Loucy (cell line): ENCODE results near the gene COMMD1.

Source experiments
- CTCF ChIP-seq: fragments of 200-600 bp; sonication (generic); conservative IDR thresholded peaks from 2 replicates; pipeline ENCODE4 v1.5.1; 2014; ENCODE audit warnings: mild to moderate bottlenecking, antibody characterized with exemption, low read length
- EZH2phosphoT487 ChIP-seq: fragments of 200-600 bp; IDR thresholded peaks from 2 replicates; pipeline ENCODE4 v1.6.1; 2018; ENCODE audit warnings: antibody characterized with exemption, mild to moderate bottlenecking, moderate library complexity, borderline replicate concordance

GRCh38 chr2:62046141-62046540 lies 140.7 kb downstream of the COMMD1 start:
- no peak for TF ChIP-seq CTCF
- no peak for TF ChIP-seq EZH2phosphoT487
